Omental fat pad (tissue), 4 donors: ENCODE results near the gene CLIP3. TPM values are rescaled to one million over a fixed set of nuclear protein-coding genes. Genes with fewer than 3 reads are reported as not detected.

Source experiments
- ATAC-seq: fragments of 150-250 bp; one replicate; pipeline ENCODE4 v1.9.1; 2016; ENCODE audit warnings: mild to moderate bottlenecking, moderate library complexity; ENCODE audit not compliant: low FRiP score
- DNase-seq: peaks from one replicate; pipeline ENCODE4 v3.0.0-alpha.2; 2019; ENCODE audit warnings: low spot score
- total RNA-seq, 4 donors: library from RNA; depleted of rRNA; stranded (reverse); fragments of >200 nt; gene quantifications; one replicate each; pipeline ENCODE4 v1.1.0, GENCODE V29; 2016
- TF ChIP-seq, protein P1 (sequence below), 3 donors: fragments of 450-650 bp; IDR thresholded peaks; one replicate each; pipeline ENCODE4 v1.5.1; 2016 to 2017; ENCODE audit warnings: antibody characterized with exemption in 3 of 3, mild to moderate bottlenecking in 3 of 3, moderate library complexity in 2 of 3

The CLIP3 gene
- total RNA-seq, 4 donors from 2014 or later, result 3.3 to 11.9 (median 8.1) TPM

DNA sequence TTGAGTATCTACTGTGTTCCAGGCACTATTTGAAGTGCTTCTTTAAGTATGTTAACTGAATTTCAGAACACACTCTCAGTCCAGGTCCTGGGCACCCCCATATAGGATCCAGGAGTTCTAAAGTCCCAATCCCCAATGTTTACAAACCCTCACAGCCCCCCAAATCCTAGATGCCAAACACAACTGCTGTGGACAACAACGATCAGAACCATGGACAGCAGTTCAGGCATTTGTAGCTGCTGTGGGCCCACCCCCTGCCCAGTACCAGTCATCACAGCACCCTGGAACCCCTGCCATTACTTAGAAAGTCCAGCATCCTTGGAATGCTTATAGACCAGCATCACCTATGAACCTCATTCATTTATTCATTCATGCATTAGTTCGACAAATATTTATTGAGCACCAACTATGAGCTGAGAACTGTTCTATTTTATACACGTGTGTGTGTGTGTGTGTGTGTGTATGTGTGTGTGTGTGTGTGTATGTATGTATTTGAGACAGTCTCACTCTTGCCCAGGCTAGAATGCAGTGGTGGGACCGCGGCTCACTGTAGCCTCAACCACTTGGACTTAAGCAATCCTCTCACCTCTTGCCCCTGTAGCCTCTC, 57.0 kb downstream of the CLIP3 start:
- TF ChIP-seq, protein P1, sequence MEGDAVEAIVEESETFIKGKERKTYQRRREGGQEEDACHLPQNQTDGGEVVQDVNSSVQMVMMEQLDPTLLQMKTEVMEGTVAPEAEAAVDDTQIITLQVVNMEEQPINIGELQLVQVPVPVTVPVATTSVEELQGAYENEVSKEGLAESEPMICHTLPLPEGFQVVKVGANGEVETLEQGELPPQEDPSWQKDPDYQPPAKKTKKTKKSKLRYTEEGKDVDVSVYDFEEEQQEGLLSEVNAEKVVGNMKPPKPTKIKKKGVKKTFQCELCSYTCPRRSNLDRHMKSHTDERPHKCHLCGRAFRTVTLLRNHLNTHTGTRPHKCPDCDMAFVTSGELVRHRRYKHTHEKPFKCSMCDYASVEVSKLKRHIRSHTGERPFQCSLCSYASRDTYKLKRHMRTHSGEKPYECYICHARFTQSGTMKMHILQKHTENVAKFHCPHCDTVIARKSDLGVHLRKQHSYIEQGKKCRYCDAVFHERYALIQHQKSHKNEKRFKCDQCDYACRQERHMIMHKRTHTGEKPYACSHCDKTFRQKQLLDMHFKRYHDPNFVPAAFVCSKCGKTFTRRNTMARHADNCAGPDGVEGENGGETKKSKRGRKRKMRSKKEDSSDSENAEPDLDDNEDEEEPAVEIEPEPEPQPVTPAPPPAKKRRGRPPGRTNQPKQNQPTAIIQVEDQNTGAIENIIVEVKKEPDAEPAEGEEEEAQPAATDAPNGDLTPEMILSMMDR (IDR thresholded peaks at IDR 0.05), result no peak
- ATAC-seq (no peak), DNase-seq (no peak)

- DNase-seq (no peak), ATAC-seq (no peak)
- TF ChIP-seq, protein P1 (IDR thresholded peaks at IDR 0.05), result no peak
Observed at GRCh38 chr19:35973487-35973886, 59.2 kb downstream of the CLIP3 start.

DNA sequence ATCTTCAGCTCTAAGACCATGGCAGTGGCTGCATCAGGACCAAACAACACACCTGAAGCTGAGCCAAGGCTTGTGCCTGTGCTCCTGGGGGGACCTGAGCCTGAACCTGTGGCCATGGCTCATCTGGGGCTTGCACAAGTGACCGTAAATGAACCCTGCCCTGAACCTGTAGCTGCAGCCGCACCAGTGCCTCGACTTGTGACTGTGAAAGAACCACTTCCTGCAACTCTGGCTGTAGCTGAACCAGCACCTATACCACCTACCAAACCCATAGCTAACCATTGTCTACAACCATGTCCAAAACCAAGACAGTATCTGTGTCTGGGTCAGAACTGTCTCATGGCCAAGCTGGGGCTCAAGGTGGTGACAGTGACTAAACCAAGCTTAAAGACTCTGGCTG, 65.9 kb downstream of the CLIP3 start:
- DNase-seq (no peak), ATAC-seq (no peak)
- TF ChIP-seq, protein P1 (IDR thresholded peaks at IDR 0.05), result no peak

Other genes with a start within 250 kb of the CLIP3 start
- gene PRODH2, start 220.0 kb downstream of the CLIP3 start, total RNA-seq, result not detected
- 1 to 10 TPM in 1 of 4 donors, under 1 TPM in 1, not detected in 2; 0.48 to 1.5 TPM for gene NPHS1, start 180.4 kb downstream of the CLIP3 start, total RNA-seq
- 1 to 10 TPM in 1 of 4 donors, under 1 TPM in 2, not detected in 1; 0.25 to 1.4 (median 0.48) TPM for gene KIRREL2, start 176.0 kb downstream of the CLIP3 start, total RNA-seq
- 10 to 100 TPM in 1 of 4 donors, 1 to 10 TPM in 3; 1.1 to 10.1 (median 2.3) TPM for gene APLP1, start 164.3 kb downstream of the CLIP3 start, total RNA-seq
- gene NFKBID, start 132.3 kb downstream of the CLIP3 start, total RNA-seq, result 10 to 100 TPM in 3 of 4 donors, 1 to 10 TPM in 1; 7.4 to 52.7 (median 15.5) TPM
- 10 to 100 TPM in 2 of 4 donors, 1 to 10 TPM in 2; 7.6 to 57.0 (median 13.3) TPM for gene HCST, start 130.3 kb downstream of the CLIP3 start, total RNA-seq
- 100 to 1,000 TPM; 171 to 490 (median 280) TPM for gene TYROBP, start 124.6 kb downstream of the CLIP3 start, total RNA-seq
- gene LRFN3, start 96.5 kb downstream of the CLIP3 start, total RNA-seq, result 1 to 10 TPM; 3.2 to 8.7 (median 5.3) TPM
- gene SDHAF1, start 37.7 kb downstream of the CLIP3 start, total RNA-seq, result 10 to 100 TPM; 19.0 to 53.8 (median 32.2) TPM
- under 1 TPM in 3 of 4 donors, not detected in 1; 0.28 to 0.79 (median 0.50) TPM for gene SYNE4, start 24.1 kb downstream of the CLIP3 start, total RNA-seq
- gene ALKBH6, start 18.7 kb downstream of the CLIP3 start, total RNA-seq, result 10 to 100 TPM; 13.6 to 21.8 (median 16.1) TPM
- gene THAP8, start 21.4 kb upstream of the CLIP3 start, total RNA-seq, result 10 to 100 TPM in 2 of 4 donors, 1 to 10 TPM in 2; 2.0 to 10.4 (median 7.6) TPM
- under 1 TPM; 0.31 to 0.95 (median 0.69) TPM for gene WDR62, start 22.0 kb upstream of the CLIP3 start, total RNA-seq
- gene OVOL3, start 78.3 kb upstream of the CLIP3 start, total RNA-seq, result not detected
- gene POLR2I, start 82.0 kb upstream of the CLIP3 start, total RNA-seq, result 10 to 100 TPM; 32.5 to 58.5 (median 36.1) TPM
- 100 to 1,000 TPM in 2 of 4 donors, 10 to 100 TPM in 2; 86.9 to 126 (median 106) TPM for gene TBCB, start 82.6 kb upstream of the CLIP3 start, total RNA-seq
- 100 to 1,000 TPM; 211 to 263 (median 246) TPM for gene CAPNS1, start 107.2 kb upstream of the CLIP3 start, total RNA-seq
- gene COX7A1, start 119.6 kb upstream of the CLIP3 start, total RNA-seq, result 10 to 100 TPM; 25.1 to 60.3 (median 43.9) TPM
- 1 to 10 TPM; 4.3 to 8.5 (median 6.0) TPM for gene ZNF565, start 181.8 kb upstream of the CLIP3 start, total RNA-seq
- gene ZNF146, start 182.2 kb upstream of the CLIP3 start, total RNA-seq, result 10 to 100 TPM; 45.6 to 89.0 (median 61.2) TPM